HUES48 (cell line): ENCODE measurements around the gene RASSF5.

Experiments used
- H3K27ac ChIP-seq: one replicate; pipeline ENCODE4 v1.7.0; 2013; ENCODE audit warnings: low read depth, low read length, inconsistent platforms
- H3K27me3 ChIP-seq: 2 replicates; pipeline ENCODE4 v1.6.1; 2013; ENCODE audit warnings: mild to moderate bottlenecking, low read length; ENCODE audit not compliant: control insufficient read depth, insufficient read depth
- H3K36me3 ChIP-seq: 2 replicates; pipeline ENCODE4 v1.6.1; 2013; ENCODE audit warnings: low read length; ENCODE audit not compliant: control insufficient read depth, insufficient read depth
- H3K4me1 ChIP-seq: 2 replicates; pipeline ENCODE4 v1.6.1; 2013; ENCODE audit warnings: mild to moderate bottlenecking, low read length; ENCODE audit not compliant: control insufficient read depth, insufficient read depth
- H3K4me3 ChIP-seq: 2 replicates; pipeline ENCODE4 v1.5.1; 2013; ENCODE audit warnings: mild to moderate bottlenecking, low read depth, low read length
- H3K9ac ChIP-seq: 2 replicates; pipeline ENCODE4 v1.6.1; 2013; ENCODE audit warnings: mild to moderate bottlenecking, low read depth, low read length, moderate library complexity
- H3K9me3 ChIP-seq: 2 replicates; pipeline ENCODE4 v1.6.1; 2013; ENCODE audit warnings: low read length; ENCODE audit not compliant: control insufficient read depth, insufficient read depth

RASSF5 gene

GRCh38 chr1:206497774-206498173 lies 9.6 kb upstream of the RASSF5 start:
- peaks cover 3% of the 10 kb centered on the region; the same call in 1 of the 2 replicates for H3K4me1 ChIP-seq

GRCh38 chr1:206498685-206499084 lies 8.6 kb upstream of the RASSF5 start:
- no peaks in the 10 kb centered on the region for H3K36me3 ChIP-seq
- H3K9ac ChIP-seq = no peak overlapping the region

More at GRCh38 chr1:206497774-206498173, 9.6 kb upstream of the RASSF5 start:
- H3K27me3 ChIP-seq = no peaks in the 10 kb centered on the region
- H3K4me3 ChIP-seq = no peak overlapping the region
- H3K36me3 ChIP-seq = no peaks in the 10 kb centered on the region
- H3K27ac ChIP-seq = no peak overlapping the region
- H3K9me3 ChIP-seq = no peaks in the 10 kb centered on the region
- H3K9ac ChIP-seq = no peak overlapping the region

GRCh38 chr1:206500046-206500445 lies 7.3 kb upstream of the RASSF5 start:
- H3K4me1 ChIP-seq = peaks cover 3% of the 10 kb centered on the region; the same call in 1 of the 2 replicates

More at GRCh38 chr1:206498685-206499084, 8.6 kb upstream of the RASSF5 start:
- 0 out of 2 replicates have a peak, but pooled peaks cover 3% of the 10 kb centered on the region for H3K27me3 ChIP-seq
- H3K27ac ChIP-seq = no peak overlapping the region
- H3K9me3 ChIP-seq = no peaks in the 10 kb centered on the region
- peaks cover 3% of the 10 kb centered on the region; the same call in 1 of the 2 replicates for H3K4me1 ChIP-seq
- H3K4me3 ChIP-seq = no peak overlapping the region

GRCh38 chr1:206501881-206502280 lies 5.5 kb upstream of the RASSF5 start:
- H3K9ac ChIP-seq = no peak overlapping the region
- H3K9me3 ChIP-seq = no peaks in the 10 kb centered on the region
- no peak overlapping the region for H3K27ac ChIP-seq
- H3K4me3 ChIP-seq = no peak overlapping the region
- peaks cover 30% of the 10 kb centered on the region for H3K27me3 ChIP-seq
- H3K4me1 ChIP-seq = peaks cover 3% of the 10 kb centered on the region; the same call in 1 of the 2 replicates
- no peaks in the 10 kb centered on the region for H3K36me3 ChIP-seq

More at GRCh38 chr1:206500046-206500445, 7.3 kb upstream of the RASSF5 start:
- H3K36me3 ChIP-seq = no peaks in the 10 kb centered on the region
- H3K4me3 ChIP-seq = no peak overlapping the region
- H3K9me3 ChIP-seq = no peaks in the 10 kb centered on the region
- H3K9ac ChIP-seq = no peak overlapping the region
- peaks cover 12% of the 10 kb centered on the region; the same call in 1 of the 2 replicates for H3K27me3 ChIP-seq
- no peak overlapping the region for H3K27ac ChIP-seq

- no peaks in the 10 kb centered on the region for H3K9me3 ChIP-seq
- H3K9ac ChIP-seq = no peak overlapping the region
- no peak overlapping the region for H3K27ac ChIP-seq
- no peaks in the 10 kb centered on the region for H3K36me3 ChIP-seq
- no peak overlapping the region for H3K4me3 ChIP-seq
- H3K4me1 ChIP-seq = peaks cover 3% of the 10 kb centered on the region; the same call in 1 of the 2 replicates
- peaks cover 35% of the 10 kb centered on the region for H3K27me3 ChIP-seq
These were observed 4.9 kb upstream of the RASSF5 start for GRCh38 chr1:206502403-206502802.

- Histone ChIP-seq H3K36me3 (no peaks in the 10 kb centered on the region), H3K4me3 (no peak overlapping the region), H3K4me1 (peaks cover 3% of the 10 kb centered on the region; the same call in 1 of the 2 replicates), H3K9me3 (no peaks in the 10 kb centered on the region), H3K27me3 (peaks cover 39% of the 10 kb centered on the region), H3K9ac (no peak overlapping the region), H3K27ac (no peak overlapping the region)
These were observed 4.5 kb upstream of the RASSF5 start for GRCh38 chr1:206502812-206503211.

- Histone ChIP-seq H3K9ac (no peak overlapping the region), H3K4me3 (no peak overlapping the region), H3K27me3 (peaks cover 48% of the 10 kb centered on the region), H3K4me1 (peaks cover 2% of the 10 kb centered on the region; the same call in 1 of the 2 replicates), H3K9me3 (no peaks in the 10 kb centered on the region), H3K27ac (no peak overlapping the region), H3K36me3 (no peaks in the 10 kb centered on the region)
These were observed 3.6 kb upstream of the RASSF5 start for GRCh38 chr1:206503591-206504362.

GRCh38 chr1:206504363-206504713 lies 3.0 kb upstream of the RASSF5 start:
- Histone ChIP-seq H3K36me3 (no peaks in the 10 kb centered on the region), H3K9ac (no peak overlapping the region), H3K27ac (no peak overlapping the region), H3K9me3 (no peaks in the 10 kb centered on the region), H3K27me3 (peaks cover 54% of the 10 kb centered on the region), H3K4me1 (no peaks in the 10 kb centered on the region), H3K4me3 (no peak overlapping the region)

GRCh38 chr1:206505702-206506355 lies 1.5 kb upstream of the RASSF5 start:
- H3K4me3 ChIP-seq = no peak overlapping the region
- H3K36me3 ChIP-seq = no peaks in the 10 kb centered on the region
- H3K27me3 ChIP-seq = peaks cover 69% of the 10 kb centered on the region
- H3K27ac ChIP-seq = no peak overlapping the region
- no peaks in the 10 kb centered on the region for H3K9me3 ChIP-seq
- H3K9ac ChIP-seq = no peak overlapping the region
- H3K4me1 ChIP-seq = no peaks in the 10 kb centered on the region

- no peaks in the 10 kb centered on the region for H3K36me3 ChIP-seq
- H3K27me3 ChIP-seq = peaks cover 76% of the 10 kb centered on the region
- H3K9me3 ChIP-seq = no peaks in the 10 kb centered on the region
- peaks cover 5% of the 10 kb centered on the region; the same call in 1 of the 2 replicates for H3K4me1 ChIP-seq
- no peak overlapping the region for H3K27ac ChIP-seq
- peak overlapping the region; percentile 66 for H3K4me3 ChIP-seq
- no peak overlapping the region for H3K9ac ChIP-seq
These were observed 687 bp upstream of the RASSF5 start for GRCh38 chr1:206506405-206507283.
